CD4-positive, alpha-beta T cell treated with Interleukin-6 at 100 ng/mL for 8 hours (primary cell): ENCODE results near the gene FHL3.
"Not testable (repeated sequence)": the region's sequence is repeated elsewhere in the genome, so short reads cannot be mapped to it uniquely, and the experiment has no call there.

Experiments
- DNase-seq: peaks from one replicate; pipeline ENCODE4 v3.0.0-alpha.2; 2020; ENCODE audit warnings: mixed read lengths, low spot score

FHL3 gene

DNA sequence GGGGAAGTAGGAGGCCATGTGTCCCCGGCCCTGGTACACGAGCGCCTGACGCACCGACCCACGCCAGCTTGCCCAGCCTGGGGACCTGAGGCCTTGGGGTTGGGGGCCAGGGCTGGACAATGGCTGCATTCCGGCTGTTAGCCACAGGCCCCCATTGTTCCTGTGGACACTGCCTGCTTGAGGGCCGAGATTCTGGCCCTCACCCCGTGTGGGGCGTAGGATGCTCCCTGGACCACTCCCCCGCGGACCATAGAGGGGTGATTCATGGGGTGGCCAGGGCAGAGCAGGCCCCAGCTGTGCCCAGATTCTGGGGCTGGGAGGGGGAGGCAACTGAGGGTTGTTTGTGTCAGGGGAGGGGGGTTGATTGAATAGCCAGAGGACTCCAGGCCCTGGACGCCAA, 29.6 kb upstream of the FHL3 start:
- DNase-seq: no peak

DNA sequence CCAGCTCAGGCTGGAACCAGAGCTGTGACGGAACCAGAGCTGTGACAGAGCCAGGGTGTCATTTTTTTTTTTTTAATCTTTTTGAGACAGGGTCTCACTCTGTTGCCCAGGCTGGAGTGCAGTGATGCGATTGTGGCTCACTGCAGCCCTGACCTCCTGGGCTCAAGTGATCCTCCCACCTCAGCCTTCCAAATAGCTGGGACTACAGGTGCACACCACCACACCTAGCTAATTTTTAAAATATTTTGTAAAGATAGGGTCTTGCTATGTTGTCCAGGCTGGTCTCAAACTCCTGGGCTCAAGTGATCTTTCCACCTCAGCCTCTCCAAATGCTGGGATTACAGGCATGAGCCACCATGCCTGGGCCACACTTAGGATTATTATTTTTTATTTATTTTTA, 27.7 kb upstream of the FHL3 start:
- not testable (repeated sequence) for DNase-seq

DNA sequence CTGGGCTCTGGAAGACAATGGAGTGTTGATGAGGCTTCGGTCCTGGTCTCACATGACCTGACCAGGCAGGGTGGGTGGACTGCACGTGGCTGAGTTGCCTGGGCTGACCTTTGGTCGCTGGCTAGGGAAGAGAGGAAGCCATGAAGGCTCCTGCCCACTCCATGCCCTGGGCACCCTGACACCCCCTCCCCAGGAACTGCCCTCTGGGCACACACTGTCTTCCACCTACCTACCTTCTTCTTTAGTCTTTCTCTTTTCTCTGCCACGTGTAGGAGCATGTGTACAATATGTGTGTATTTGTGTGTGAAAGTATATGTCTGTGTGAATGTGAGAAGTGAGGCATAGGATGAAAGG, 26.2 kb upstream of the FHL3 start:
- no peak for DNase-seq

DNA sequence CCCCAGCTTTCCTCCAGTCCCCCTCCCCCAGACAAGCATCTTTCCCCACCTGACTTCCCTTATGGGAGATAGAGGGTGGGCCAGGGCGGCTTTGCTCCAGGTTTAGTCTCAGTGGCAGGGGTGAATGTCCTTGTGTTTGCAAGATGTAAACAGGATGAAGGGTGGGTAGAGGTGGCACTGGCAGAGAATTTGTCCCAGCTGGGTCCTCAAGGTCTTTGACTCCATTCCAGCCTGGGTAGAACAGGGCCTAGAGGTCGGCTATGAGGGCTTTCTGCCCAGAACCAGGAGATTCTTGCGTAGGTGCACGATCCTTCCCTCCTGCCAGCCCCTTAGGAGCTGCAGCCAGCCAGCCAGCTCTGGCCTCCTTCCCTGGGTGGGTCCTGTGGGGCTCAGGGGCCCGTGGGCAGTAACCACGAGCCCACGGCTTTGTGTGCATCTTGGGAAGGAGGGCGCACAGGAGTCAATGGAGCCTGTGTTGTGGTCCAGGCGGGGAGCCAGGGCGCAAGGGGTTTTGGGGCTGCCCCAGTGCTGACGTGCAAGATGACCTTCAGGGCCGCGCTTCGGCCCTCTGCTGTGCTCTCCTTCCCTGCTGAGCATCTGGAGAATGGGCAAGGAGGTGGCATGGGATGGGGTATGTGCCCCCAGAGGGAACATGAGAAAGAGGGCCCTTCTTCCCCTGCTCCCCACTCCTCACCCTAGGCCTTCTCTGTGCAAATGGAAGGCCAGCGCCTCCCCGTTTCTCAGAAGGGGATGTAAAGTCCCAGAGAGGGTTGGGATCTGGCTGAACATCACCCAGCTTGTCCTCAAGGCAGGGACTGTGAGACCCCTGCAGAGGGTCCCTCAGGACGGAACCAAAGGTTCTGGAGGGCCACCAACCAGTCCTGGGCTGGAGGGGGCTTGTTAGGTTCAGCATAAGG, 25.5 kb upstream of the FHL3 start:
- no peak for DNase-seq

DNA sequence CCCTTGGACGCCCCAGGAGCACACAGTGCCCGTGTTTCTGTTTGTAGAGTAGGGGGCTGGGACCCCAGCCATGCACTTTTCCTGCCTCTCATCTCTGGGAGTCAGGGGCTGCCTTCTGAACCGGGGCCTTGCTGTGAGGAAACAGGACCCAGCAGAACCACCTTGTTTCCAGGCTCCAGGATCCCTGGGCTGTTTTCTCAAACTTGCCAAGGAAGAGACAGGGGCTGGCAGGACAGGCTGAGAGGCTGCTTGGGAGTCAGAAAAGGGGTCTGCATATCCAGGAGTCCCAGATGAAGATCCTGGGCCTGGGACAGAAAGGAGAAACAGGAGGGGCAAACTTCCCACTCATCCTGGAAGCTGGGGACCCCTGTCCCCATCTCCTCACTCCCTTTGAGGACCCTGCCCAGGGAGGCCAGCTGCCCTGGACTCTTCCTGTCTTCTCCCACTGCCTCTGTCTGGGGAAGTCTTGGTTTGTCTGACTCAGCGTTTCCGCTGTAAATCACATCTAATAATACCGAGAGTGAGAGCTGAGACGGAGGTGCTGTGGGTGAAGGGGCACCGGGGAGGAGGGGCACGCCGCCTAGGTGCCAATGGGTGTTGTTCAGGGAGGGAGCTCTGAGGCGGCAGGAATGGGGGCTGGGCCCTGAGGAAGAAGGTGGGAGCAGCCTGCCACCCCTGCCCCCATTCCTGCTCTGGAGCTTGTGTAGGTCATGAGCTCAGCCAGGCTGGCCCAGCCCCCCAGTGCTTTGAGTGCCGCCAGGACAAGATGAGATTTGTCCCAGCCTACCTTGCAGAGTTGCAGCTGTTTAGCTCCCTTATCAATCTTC, 24.6 kb upstream of the FHL3 start:
- peak; percentile 53 for DNase-seq

DNA sequence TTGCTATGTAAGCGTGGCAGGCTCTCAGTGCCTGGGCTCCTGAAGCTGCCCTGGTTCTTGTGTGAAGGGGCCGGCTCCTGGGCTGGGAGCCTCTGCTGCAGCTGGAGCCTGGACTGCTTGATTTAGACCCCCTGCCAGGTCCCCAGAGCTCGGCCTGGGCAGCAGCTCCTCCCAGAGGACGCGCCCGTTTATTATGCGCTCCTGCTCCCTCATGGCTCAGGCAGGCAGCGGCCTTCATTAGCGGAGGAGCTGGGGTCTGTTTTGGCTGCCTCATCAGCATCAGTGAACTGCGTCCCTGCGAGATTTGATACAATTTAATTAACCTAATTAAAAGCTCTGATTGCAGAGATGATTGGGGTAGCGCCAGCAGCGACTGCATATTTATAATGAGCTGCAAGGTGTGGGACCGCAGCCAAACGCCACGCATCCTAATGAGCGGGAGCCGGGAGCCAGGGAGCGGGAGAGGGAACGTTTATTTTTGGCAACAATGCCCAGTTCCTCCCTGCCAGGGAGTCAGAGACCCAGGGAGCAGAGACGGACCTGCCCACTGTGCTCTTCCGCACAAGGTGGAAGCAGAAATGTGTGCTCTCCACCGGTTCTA, 23.9 kb upstream of the FHL3 start:
- no peak for DNase-seq

DNA sequence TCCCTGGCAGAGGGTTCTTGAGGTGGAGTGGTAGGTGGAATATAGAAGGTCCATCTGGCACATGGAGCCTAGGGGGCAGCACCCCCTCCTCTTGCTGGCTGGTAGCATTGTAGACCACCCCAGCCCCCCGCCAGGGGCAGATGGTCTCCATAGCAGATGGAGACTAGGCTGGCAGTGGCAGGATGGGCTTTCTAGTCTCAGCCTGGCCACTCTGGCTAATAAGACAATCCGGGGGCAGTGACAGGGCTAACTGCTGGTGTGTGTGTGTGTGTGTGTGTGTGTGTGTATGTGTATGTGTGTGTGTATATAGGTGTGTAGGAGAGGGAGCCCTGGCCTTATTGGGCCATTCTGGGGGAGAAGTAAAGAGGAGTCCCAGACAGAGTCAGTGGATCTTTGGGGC, 23.4 kb upstream of the FHL3 start:
- no peak for DNase-seq

DNA sequence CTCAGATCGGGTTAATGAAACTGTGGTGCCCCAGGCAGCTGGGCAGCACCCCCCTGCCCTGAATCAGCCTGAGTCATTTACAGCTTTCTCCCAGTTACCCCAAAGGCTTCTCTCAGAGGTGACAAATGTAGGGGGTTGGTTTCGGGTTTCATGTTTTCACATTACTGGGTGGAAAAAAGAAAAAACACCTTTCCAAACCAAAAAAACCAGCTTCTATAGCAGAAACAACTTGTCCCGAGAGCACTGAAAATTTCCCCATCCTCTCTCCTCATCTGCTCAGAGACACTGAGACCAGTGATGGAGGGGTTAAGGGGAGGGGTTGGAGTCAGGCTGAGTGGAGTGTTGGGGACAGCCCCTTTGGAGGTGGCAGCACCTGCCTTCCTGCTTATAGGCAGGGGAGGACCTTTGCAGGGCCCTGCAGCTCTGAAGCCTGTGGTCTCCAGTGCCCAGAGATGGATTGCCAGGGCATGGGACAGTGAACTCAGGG, 22.8 kb upstream of the FHL3 start:
- DNase-seq: no peak

DNA sequence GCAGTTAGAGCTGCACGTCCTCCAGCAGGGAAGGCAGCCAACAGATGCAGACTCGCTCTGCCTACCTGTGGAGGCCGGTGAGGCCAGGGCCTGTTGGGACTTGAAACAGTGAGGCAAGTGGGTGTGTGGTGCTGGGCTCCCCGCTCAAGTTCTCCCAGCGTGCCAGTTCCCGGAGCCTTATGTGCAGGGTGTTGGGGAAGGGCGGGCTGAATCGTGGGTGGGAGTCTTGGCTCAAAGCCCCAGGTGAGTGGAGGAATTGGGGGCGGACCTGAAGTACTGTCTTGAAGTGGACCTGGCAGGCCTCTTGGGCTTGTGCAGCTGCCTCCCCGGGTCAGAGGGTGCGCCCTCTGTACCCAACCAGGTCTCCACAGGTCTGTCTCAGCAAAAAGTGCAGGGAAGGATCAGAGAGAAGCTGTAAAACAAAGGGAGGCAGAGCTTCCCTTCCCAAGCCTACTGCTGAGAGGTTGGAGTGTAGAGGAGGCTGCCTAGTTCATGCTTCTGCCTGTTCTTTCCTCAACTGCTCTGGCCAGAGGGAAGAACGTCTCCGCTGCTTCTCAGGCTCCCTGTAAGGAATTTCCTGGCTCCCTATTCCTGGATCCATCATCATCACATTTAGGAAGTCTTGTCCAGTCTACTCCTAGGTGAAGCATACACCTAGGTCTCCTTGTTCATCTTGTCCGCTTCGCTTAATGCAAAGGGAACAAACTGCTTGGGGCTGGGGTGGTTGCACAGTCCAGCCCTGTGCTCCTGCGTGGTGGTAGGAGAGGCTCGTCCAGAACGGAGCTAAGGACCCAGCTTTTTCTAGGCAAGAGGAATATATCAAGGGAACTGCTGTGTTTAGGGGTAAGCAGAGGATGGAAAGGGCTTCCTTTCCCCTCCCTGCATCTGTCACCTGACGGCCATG, 22.1 kb upstream of the FHL3 start:
- no peak for DNase-seq

DNA sequence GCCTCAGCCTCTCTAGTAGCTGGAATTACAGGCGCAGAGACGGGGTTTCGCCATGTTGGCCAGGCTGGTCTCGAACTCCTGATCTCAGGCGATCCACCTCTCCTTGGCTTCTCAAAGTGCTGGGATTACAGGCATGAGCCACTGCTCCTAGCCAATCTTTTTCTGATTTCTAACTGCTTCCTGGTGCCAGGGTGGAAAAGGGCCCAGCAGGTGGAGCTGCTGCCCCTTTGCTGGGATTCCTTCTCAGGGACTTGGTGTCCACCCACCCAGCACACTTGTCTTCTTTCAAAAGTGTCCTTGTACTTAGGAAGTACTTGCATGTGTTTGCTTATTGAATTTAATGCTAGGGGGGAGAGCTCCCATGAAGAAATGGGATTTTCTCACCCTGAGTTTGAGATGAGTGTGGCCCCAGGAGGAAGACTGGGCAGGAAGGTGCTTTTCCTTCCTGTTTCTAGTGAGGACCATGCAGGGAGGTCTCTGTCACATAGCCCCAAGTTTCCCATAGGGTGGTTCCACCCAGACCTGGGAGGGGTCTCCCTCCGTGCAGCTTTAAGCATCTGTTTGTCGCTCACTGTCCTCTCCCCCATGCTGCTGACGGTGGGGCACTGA, 21.4 kb upstream of the FHL3 start:
- no peak for DNase-seq

DNA sequence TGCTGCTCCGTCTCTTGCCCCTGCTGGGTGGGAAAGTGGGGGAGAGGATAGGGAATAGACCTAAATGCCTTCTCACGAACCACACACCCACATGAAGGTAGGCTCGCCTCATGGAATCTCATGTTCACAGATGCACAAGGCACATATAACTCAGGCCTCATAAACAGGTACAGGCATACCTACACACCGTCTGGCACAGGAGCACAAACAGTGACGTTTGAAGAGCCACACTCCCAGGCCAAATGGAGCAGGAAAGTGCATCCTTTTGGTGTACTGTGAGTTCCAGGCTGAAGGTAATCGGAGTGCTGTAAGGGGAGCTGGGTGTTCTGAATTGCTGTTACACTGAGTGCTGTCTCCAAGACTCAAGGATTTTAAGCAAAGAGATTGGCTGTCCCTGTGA, 20.4 kb upstream of the FHL3 start:
- DNase-seq: no peak

DNA sequence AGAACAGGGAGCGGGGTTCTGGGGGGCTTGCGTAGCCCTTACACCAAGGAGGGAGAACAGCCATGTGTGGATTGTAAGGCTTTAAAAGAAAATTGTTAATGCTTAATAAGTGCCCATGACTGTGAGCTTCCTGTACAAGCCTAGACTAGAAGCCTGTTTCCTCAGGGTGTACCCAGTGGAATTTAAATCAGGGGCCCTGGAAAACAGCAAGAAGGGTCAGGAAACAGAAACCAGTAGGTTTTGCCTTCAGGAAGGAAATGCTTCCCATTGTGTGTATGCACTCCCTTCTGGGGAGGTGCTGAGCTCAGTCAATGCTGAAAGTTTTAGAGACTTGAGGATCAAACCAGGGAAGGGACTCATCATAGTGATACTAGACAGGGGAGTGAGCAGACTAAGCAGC, 19.9 kb upstream of the FHL3 start:
- DNase-seq: no peak

DNA sequence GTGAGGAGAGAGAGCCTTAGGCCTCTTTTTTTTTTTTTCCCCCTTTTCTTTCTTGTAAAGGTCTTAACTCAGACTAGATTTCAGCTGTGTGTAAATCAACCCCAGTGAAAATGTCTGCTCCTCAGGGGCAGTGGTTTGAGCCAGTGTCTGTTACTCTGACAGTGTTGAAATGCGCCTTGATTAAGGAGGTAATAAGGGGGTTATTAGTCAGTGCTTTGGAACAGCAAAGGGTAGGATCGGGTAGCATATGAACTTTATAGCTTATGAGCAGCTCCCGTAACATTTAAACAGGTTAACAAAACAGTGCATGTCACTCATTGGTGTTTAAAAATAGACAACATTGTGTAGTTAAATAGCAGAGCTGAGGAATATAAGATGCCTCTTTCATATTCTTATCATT, 17.5 kb upstream of the FHL3 start:
- DNase-seq: no peak

DNA sequence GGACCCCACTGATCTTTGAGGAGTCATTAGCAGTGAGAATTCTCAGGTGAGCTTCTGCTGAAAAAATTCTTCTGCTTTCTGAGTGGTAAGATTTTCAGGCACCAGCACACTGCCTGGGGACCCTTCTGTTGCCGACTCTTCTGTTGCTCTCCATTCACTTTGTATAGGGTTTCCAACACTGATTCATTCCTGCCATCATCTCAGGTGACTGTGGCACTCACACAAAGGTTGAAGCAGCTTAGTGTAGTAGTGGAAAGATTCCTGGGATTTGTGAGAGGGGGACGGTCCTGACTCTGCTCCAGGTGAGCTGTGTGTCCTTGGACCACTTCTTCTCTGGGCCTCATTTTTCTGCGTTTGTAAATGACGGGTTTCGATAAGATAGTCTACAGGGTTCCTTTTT, 16.7 kb upstream of the FHL3 start:
- DNase-seq: no peak

DNA sequence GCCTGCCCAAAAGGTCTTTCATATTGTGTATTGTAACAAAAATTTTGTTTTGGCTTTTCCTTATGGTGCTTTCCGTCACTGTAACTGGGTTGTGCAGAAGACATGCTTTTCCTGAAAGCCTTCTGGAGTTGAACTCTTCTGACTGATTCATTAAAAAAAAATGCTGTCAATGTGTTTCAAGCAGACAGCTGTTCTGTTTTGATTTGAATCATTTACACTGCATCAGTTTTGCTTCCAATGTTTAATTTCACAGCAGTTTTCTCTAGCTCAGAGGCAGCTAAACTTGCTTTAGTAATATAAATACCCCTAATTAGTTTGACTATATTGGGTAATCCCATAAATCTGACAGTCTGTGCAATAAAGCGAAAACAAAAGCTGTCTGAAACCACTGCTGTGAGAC, 15.1 kb upstream of the FHL3 start:
- DNase-seq: no peak

DNA sequence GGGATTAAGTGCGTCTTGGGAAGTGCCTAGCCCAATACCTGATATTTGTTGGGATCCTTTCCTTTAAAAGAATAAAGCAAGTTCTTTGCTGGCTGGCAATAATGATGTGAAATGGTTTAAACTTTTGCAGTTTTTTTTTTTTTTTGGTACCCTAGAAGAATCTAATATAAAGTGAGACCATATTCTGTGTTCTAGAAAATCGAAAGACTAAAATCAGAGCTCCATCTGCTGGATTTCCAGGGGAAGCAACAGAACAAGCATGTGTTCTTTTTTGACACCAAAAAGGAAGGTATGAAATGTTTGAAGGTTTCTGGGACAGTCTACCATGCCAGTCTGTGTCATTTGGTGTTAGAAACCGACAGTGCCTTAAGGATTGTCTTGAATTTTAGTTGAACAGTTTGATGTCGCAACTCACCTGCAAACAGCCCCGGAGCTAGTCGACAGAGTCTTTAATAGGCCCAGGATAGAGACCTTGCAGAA, 13.6 kb upstream of the FHL3 start:
- DNase-seq: peak; percentile 35

DNA sequence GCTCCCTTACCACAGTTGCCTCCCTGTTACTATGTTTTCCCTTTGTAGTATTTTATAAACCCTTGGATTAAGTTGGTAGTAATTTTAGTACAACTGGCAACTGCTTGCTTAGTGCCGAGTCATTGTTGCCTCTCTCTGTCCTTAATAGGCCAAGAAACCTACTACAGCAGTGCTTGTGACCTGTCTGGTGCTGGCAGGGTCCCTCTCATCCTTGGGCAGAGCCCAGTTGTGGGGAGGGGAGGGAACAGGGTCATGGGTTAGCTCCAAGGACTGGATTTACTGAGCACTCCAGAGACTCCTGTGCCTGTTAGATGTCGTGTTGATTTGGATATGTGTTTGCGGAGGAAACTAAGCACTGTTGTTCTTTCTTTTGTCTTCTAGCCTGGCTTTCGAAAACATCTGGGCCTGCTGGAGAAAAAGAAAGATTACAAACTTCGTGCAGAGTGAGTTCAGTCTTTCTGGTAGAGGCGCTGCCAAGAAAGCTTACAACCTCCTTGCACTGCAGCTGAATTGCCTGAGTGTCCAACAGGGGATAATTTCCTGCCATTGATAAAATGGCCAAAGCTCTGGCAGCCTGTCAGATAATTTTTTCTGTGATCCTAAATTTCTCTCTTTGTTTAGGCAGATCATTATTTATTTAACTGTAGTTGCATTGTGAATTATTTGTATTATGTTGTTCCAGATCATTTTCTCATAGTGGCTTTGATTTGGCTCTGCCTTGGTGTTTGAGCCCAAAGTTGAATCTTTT, 10.8 kb upstream of the FHL3 start:
- no peak for DNase-seq

DNA sequence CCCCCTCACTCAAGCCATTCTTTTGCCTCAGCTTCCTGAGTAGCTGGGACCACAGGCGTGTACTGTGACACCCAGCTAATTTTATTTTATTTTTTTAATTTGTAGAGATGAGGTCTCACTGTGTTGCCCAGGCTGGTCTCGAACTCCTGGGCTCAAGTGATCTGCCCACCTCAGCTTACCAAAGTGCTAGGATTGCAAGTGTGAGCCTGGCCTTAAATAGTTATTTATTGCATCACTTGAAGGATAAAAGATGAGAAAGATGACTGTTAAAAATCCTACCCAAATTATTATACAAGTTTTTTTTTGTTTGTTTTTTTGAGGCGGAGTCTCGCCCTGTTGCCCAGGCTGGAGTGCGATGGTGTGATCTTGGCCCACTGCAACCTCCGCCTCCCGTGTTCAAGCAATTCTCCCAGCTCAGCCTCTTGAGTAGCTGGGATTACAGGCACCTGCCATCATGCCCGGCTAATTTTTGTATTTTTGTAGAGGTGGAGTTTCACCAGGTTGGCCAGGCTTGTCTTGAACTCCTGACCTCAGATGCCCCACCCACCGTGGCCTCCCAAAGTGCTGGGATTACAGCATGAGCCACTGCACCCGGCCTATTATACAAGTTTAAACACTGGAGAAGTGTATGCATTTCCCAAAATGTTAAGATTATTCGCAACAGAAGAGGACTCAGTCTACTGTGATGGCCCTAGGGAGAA, 9.6 kb upstream of the FHL3 start:
- DNase-seq: no peak

DNA sequence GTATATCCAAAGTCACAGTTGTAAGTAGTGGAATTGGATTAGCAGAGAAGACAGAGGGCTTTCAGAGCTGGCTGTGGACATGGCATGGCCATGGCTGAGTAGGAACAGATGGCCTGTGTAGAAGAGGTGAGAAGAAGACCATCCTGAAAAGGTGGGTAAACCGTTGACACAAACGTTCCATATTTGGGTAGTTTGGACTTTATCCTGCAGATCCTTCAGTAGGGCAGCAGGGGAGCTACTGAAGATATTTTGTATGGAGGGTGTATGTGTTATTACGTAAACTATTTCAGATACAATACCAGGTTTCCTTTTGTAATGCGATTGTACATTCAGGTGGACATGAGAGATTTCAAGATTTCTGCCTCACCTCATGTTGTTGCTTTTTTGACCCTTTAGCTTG, 8.9 kb upstream of the FHL3 start:
- no peak for DNase-seq

DNA sequence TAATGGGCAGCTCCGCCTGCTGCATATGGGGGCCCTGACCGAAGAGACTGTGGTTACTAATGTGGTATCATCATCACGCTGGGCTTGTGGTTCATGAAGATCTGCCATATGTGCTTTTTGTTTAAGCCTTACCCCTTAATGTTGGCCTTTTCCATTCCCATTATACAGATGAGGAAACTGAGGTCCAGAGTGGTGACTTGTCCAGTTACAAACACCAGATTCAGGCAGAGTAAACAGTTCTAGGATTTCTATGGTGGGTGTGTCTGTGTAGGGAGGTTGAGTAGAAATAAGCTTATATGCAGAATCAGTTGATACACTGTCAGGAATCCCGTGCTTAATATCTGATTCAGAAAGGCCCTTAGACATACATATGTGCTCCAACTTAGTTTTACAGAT, 7.9 kb upstream of the FHL3 start:
- no peak for DNase-seq
